Measurements from ENCODE around the gene IGF2BP2.

Gene IGF2BP2

DNA sequence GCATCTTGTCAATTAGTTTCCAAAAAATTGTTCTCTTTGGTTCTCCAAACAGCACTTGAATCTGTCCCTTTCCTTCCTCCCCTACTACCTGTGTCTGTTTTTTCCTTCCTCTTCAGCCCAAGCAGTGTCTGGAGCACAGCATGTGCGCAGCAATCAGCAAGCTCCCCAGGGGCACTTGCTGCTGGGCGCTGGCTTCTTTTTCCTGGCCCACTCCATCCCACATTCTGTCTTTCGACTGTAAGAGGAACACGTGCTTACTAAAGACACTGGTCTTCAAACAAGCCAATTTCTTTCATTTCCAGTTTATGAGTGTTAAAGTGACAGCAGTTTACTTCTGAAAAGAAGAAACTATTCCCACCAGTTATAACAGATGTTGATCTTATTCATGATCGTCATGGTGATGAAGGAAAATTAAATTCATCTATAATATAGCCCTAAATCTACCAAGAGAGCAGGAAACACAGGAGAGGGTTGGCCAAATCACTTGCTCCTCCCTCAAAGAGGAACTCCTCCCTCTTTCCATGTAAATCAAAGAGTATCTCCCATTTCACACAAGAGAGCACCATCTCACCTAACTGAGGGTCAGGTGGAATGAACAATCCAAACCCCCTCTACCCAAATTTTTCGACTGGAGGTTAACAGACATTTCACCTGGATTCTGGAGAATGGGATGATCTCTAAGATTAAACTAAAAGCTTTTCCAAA is 115.4 kb downstream of the IGF2BP2 start:
- in situ Hi-C loops (cut with HindIII; ENCODE audit: low pct_ligation_motif_present, low sequenced_read_pairs) = no loop called here
- Histone ChIP-seq H3K27ac (no peak overlapping the region), H3K4me3 (ENCODE audit: low read depth, low read length) (no peak overlapping the region), H3K36me3 (replicated peaks) (no peaks in the 10 kb centered on the region), H3K27me3 (replicated peaks) (no peaks in the 10 kb centered on the region)
- DNase-seq = no peak
- TF ChIP-seq, protein P1, sequence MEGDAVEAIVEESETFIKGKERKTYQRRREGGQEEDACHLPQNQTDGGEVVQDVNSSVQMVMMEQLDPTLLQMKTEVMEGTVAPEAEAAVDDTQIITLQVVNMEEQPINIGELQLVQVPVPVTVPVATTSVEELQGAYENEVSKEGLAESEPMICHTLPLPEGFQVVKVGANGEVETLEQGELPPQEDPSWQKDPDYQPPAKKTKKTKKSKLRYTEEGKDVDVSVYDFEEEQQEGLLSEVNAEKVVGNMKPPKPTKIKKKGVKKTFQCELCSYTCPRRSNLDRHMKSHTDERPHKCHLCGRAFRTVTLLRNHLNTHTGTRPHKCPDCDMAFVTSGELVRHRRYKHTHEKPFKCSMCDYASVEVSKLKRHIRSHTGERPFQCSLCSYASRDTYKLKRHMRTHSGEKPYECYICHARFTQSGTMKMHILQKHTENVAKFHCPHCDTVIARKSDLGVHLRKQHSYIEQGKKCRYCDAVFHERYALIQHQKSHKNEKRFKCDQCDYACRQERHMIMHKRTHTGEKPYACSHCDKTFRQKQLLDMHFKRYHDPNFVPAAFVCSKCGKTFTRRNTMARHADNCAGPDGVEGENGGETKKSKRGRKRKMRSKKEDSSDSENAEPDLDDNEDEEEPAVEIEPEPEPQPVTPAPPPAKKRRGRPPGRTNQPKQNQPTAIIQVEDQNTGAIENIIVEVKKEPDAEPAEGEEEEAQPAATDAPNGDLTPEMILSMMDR (IDR thresholded peaks at IDR 0.05; ENCODE audit: low read depth, low read length, missing control alignments) = no peak

DNA sequence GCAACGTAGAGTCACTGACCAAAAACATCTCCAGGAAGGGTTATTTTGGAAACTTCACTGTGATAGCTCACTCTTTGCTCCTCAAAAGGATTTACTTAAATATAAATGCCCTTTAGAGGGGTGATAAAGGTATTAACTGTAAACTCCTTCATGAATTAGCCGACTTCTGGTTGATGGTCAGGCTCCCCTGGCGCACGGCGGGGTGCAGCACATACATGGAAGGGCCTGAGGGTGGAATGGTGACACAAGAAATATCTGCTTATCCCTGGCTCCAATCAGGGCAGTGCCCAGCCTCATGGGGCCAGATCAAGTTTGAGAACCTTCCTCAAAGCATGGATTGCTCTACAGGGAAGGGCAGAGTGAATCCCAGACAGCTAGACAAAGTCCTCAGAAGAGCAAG is 116.5 kb downstream of the IGF2BP2 start:
- in situ Hi-C loops (cut with HindIII; ENCODE audit: low pct_ligation_motif_present, low sequenced_read_pairs) = no loop called here
- H3K27ac ChIP-seq = no peak overlapping the region
- H3K4me3 ChIP-seq (ENCODE audit: low read depth, low read length) = no peak overlapping the region
- H3K27me3 ChIP-seq (replicated peaks) = no peaks in the 10 kb centered on the region
- no peaks in the 10 kb centered on the region for H3K36me3 ChIP-seq (replicated peaks)
- DNase-seq = no peak
- TF ChIP-seq, protein P1 (IDR thresholded peaks at IDR 0.05; ENCODE audit: low read depth, low read length, missing control alignments) = no peak

DNA sequence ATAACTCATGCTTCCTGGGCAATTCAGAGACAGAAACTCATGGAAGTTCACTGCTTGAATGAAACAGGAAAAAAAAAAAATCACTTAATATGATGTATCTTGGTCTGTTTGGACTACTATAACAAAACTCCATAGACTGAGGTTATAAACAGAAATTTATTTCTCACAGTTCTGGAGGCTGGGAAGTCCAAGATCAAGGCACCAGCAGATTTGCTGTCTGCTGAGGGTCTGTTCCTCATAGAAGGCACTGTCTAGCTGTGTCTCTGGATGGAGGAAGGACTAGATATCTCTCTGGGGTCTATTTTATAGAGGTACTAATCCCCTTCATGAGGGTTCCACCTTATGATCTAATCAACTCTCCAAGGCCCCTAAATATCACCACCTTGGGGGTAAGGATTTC is 119.3 kb downstream of the IGF2BP2 start:
- Histone ChIP-seq H3K4me3 (ENCODE audit: low read depth, low read length) (no peak overlapping the region), H3K36me3 (replicated peaks) (no peaks in the 10 kb centered on the region), H3K27me3 (replicated peaks) (no peaks in the 10 kb centered on the region), H3K27ac (no peak overlapping the region)
- in situ Hi-C loops (cut with HindIII; ENCODE audit: low pct_ligation_motif_present, low sequenced_read_pairs) = no loop called here
- no peak for DNase-seq
- TF ChIP-seq, protein P1 (IDR thresholded peaks at IDR 0.05; ENCODE audit: low read depth, low read length, missing control alignments) = no peak

DNA sequence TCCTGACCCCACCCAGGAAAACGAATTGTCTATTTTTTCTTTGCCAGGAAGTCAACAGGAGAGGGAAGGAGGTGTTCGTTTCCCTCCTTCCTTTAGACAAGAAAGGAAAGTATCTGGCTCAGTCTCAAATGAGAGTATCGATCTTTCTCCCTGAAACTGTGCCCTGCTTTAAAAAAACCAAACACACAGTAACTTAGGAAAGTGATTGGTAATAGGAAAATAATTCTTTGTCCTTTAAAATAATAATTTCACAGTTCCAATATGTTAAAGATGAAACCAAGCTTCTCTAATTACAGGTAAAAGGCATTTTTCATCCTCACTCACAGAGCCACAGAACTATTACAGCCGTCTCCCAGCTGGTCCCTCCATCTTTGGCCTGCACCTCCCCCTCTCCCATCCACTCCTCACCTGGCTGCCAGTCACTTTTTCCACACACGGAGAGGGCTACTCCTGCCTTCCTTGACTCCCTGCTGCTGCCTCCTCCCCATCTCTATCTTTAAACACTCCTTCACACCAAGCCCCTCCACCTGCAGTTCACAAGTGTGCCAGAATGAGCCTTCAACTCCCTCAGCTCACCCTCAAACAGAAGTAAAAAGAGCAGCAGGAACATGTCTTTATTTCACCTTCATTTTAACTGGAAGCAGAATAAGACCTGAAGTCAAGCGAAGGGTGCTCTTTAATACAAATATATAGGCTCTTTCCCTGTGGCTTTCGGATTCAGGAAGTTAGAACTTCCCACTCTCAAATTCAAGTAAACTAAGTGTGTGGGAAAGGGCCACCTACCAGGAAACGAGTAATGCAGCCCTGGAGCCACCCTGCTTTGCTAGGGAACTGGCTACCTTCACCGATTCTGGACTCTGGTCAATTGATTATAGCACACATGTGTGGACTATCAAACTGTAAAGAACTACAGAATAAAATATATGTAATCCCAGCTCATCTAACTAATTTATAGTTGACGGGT is 122.3 kb downstream of the IGF2BP2 start:
- DNase-seq = no peak
- peak overlapping the region; percentile 21 for H3K27ac ChIP-seq
- no peaks in the 10 kb centered on the region for H3K36me3 ChIP-seq (replicated peaks)
- H3K4me3 ChIP-seq (ENCODE audit: low read depth, low read length) = no peak overlapping the region
- in situ Hi-C loops (cut with HindIII; ENCODE audit: low pct_ligation_motif_present, low sequenced_read_pairs) = no loop called here
- H3K27me3 ChIP-seq (replicated peaks) = no peaks in the 10 kb centered on the region
- TF ChIP-seq, protein P1 (IDR thresholded peaks at IDR 0.05; ENCODE audit: low read depth, low read length, missing control alignments) = no peak

DNA sequence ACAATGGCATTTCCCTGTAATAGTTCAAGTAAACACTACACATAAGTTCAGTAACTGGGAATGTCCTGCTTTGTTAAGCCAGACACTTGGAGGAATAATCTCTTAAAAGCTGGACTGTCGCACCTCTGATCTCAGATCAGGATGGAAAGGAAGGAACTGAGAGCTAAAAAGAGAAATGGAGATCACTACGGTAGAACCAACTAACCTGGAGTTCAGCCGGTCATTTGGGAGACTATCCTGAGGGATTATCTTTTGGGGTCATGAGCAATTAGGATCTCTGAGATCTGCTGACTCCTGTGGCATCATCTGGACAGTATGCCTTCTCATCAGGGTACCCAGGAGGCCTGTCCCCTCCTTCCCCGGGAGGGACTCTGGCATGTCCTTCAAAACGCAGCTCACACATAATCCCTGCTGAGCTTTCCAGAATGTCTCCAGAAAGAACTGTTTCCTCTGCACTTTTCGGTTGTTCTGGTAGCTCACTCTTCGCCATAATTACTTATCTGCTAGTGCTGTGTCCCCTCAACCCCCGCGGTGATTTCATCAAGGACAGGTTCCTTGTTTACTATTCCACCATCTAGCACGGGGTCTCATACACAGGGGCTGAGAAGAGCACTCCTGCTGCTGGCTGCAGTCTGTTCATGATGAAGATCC is 123.1 kb downstream of the IGF2BP2 start:
- Histone ChIP-seq H3K27me3 (replicated peaks) (no peaks in the 10 kb centered on the region), H3K4me3 (ENCODE audit: low read depth, low read length) (no peak overlapping the region), H3K27ac (peak overlapping the region; percentile 21), H3K36me3 (replicated peaks) (no peaks in the 10 kb centered on the region)
- no peak for DNase-seq
- TF ChIP-seq, protein P1 (IDR thresholded peaks at IDR 0.05; ENCODE audit: low read depth, low read length, missing control alignments) = no peak
- in situ Hi-C loops (cut with HindIII; ENCODE audit: low pct_ligation_motif_present, low sequenced_read_pairs) = no loop called here

Measured in brain microvascular endothelial cell (primary cell).